Spinal cord (tissue), 10 donors: ENCODE data around the gene LENG1. TPM values are rescaled to one million over a fixed set of nuclear protein-coding genes. Genes with fewer than 3 reads are reported as not detected.
A peak's percentile ranks its signal among the peaks of the same experiment; 100 is the strongest.
"Not testable (repeated sequence)": the region's sequence is repeated elsewhere in the genome, so short reads cannot be mapped to it uniquely, and the experiment has no call there.

Experiments
- DNase-seq, 6 donors: peaks; one replicate each; pipeline versions ENCODE4 v3.0.0 to v3.0.0-alpha.2; 2013 to 2015; ENCODE audit warnings: low spot score in 6 of 6, low read depth in 4 of 6
- H3K27ac ChIP-seq: one replicate; pipeline ENCODE4 v1.5.1; 2013; ENCODE audit warnings: low read depth, low read length, control low read depth
- H3K27me3 ChIP-seq: one replicate; pipeline ENCODE4 v1.6.1; 2013; ENCODE audit warnings: low read length; ENCODE audit not compliant: control insufficient read depth, insufficient read depth
- H3K36me3 ChIP-seq: one replicate; pipeline ENCODE4 v1.6.1; 2013; ENCODE audit warnings: low read length; ENCODE audit not compliant: control insufficient read depth, insufficient read depth
- H3K4me1 ChIP-seq: one replicate; pipeline ENCODE4 v1.6.1; 2013; ENCODE audit warnings: low read length; ENCODE audit not compliant: control insufficient read depth, insufficient read depth
- H3K4me3 ChIP-seq: one replicate; pipeline ENCODE4 v1.5.1; 2013; ENCODE audit warnings: low read depth, low read length, control low read depth
- H3K9me3 ChIP-seq: one replicate; pipeline ENCODE4 v1.6.1; 2013; ENCODE audit warnings: low read length; ENCODE audit not compliant: control insufficient read depth, insufficient read depth
- WGBS: methylation state at CpG from one replicate; pipeline ENCODE4 v1.1.5; 2013; ENCODE audit warnings: missing lambda C conversion rate; ENCODE audit not compliant: insufficient coverage; 5-methylcytosine and 5-hydroxymethylcytosine counted together
- polyA plus RNA-seq, 2 donors: library from polyadenylated mRNA; unstranded; fragments of 120-200 nt; gene quantifications; one replicate each; pipeline ENCODE4 v1.2.1, GENCODE V29; 2013; ENCODE audit not compliant: insufficient read length in 2 of 2
- total RNA-seq, 2 donors: library from RNA; depleted of rRNA in 1 of 2; stranded (reverse); fragments of 120-200 nt in 1 of 2; fragments of >200 nt in 1 of 2; gene quantifications; one replicate each; pipeline versions ENCODE4 v1.2.3 to v1.2.4, GENCODE V29; 2013 to 2014
- donor health status: healthy.

The LENG1 gene
- total and polyA plus RNA-seq, 4 donors, result 3.7 to 13.3 (median 11.8) TPM

GRCh38 chr19:54191011-54191810 is 31.7 kb upstream of the LENG1 start, which contains the start of gene TSEN34:
Gene TSEN34 (plus strand): TSS chr19:54191308. CDS start chr19:54191365, 57 bp downstream.
- no peaks in the 10 kb centered on the region for H3K9me3 ChIP-seq
- peaks cover 48% of the 10 kb centered on the region for H3K36me3 ChIP-seq
- peak within 1 kb of the TSS; percentile 100 for H3K27ac ChIP-seq
- peaks cover 24% of the 10 kb centered on the region for H3K4me1 ChIP-seq
- peak within 1 kb of the TSS; percentile 92 for H3K4me3 ChIP-seq
- no peaks in the 10 kb centered on the region for H3K27me3 ChIP-seq
- DNase-seq, result peak in 3 of 6 donors; percentile 64 to 82 (median 82)
- under 1% methylated on average over 77 of the region's 77 CpGs for WGBS

GRCh38 chr19:54190503-54191010 is 31.0 kb upstream of the LENG1 start:
- peaks cover 24% of the 10 kb centered on the region for H3K4me1 ChIP-seq
- peak overlapping the region; percentile 92 for H3K4me3 ChIP-seq
- peak; percentile 98 to 100 (median 100) for DNase-seq
- under 1% methylated on average over 56 of the region's 56 CpGs for WGBS
- H3K9me3 ChIP-seq, result no peaks in the 10 kb centered on the region
- peaks cover 46% of the 10 kb centered on the region for H3K36me3 ChIP-seq
- no peaks in the 10 kb centered on the region for H3K27me3 ChIP-seq
- H3K27ac ChIP-seq, result peak overlapping the region; percentile 100

- H3K36me3 ChIP-seq, result peaks cover 44% of the 10 kb centered on the region
- no peaks in the 10 kb centered on the region for H3K9me3 ChIP-seq
- no peaks in the 10 kb centered on the region for H3K27me3 ChIP-seq
- H3K4me1 ChIP-seq, result peaks cover 24% of the 10 kb centered on the region
- WGBS, result 0% methylated on average over 65 of the region's 65 CpGs
- peak overlapping the region; percentile 92 for H3K4me3 ChIP-seq
- DNase-seq, result peak; percentile 100
- H3K27ac ChIP-seq, result peak overlapping the region; percentile 100
Measured at GRCh38 chr19:54189735-54190502, 30.4 kb upstream of the LENG1 start.

- Histone ChIP-seq H3K9me3 (no peaks in the 10 kb centered on the region), H3K27ac (peak within 1 kb of the TSS; percentile 100), H3K36me3 (peaks cover 43% of the 10 kb centered on the region), H3K4me3 (peak within 1 kb of the TSS; percentile 92), H3K27me3 (no peaks in the 10 kb centered on the region), H3K4me1 (peaks cover 24% of the 10 kb centered on the region)
- no peak for DNase-seq
- WGBS, result under 1% methylated on average over 64 of the region's 64 CpGs
Measured at GRCh38 chr19:54189145-54189734, 29.7 kb upstream of the LENG1 start, which contains the start of gene MBOAT7. Gene MBOAT7 (minus strand): TSS chr19:54189580. CDS start chr19:54188508, 1,072 bp downstream.

- Histone ChIP-seq H3K27me3 (no peaks in the 10 kb centered on the region), H3K4me1 (peaks cover 24% of the 10 kb centered on the region), H3K27ac (peak overlapping the region; percentile 100), H3K4me3 (peak overlapping the region; percentile 62), H3K36me3 (peaks cover 46% of the 10 kb centered on the region), H3K9me3 (no peaks in the 10 kb centered on the region)
- WGBS, result 33% methylated on average over 8 of the region's 12 CpGs
- no peak for DNase-seq
Measured at GRCh38 chr19:54188215-54188871, 28.8 kb upstream of the LENG1 start.

GRCh38 chr19:54186934-54187381 is 27.4 kb upstream of the LENG1 start:
- Histone ChIP-seq H3K9me3 (no peaks in the 10 kb centered on the region), H3K4me3 (no peak overlapping the region), H3K36me3 (peaks cover 41% of the 10 kb centered on the region), H3K4me1 (peaks cover 18% of the 10 kb centered on the region), H3K27me3 (no peaks in the 10 kb centered on the region), H3K27ac (no peak overlapping the region)
- 91% methylated on average over 7 of the region's 11 CpGs for WGBS
- no peak for DNase-seq

GRCh38 chr19:54186351-54186750 is 26.8 kb upstream of the LENG1 start:
- no peaks in the 10 kb centered on the region for H3K9me3 ChIP-seq
- 89% methylated on average over 7 of the region's 8 CpGs for WGBS

GRCh38 chr19:54183431-54183830 is 23.9 kb upstream of the LENG1 start:
- 91% methylated on average over 11 of the region's 11 CpGs for WGBS
- Histone ChIP-seq H3K36me3 (peaks cover 58% of the 10 kb centered on the region), H3K4me1 (peaks cover 30% of the 10 kb centered on the region), H3K9me3 (no peaks in the 10 kb centered on the region), H3K27ac (no peak overlapping the region), H3K4me3 (no peak overlapping the region), H3K27me3 (no peaks in the 10 kb centered on the region)
- no peak for DNase-seq

More at GRCh38 chr19:54186351-54186750, 26.8 kb upstream of the LENG1 start:
- Histone ChIP-seq H3K4me1 (peaks cover 12% of the 10 kb centered on the region), H3K36me3 (peaks cover 42% of the 10 kb centered on the region), H3K27me3 (no peaks in the 10 kb centered on the region), H3K4me3 (no peak overlapping the region), H3K27ac (no peak overlapping the region)
- DNase-seq, result no peak

- not testable (repeated sequence) for H3K4me3 ChIP-seq, H3K9me3 ChIP-seq, DNase-seq, H3K27ac ChIP-seq, H3K27me3 ChIP-seq
- Histone ChIP-seq H3K4me1 (peaks cover 25% of the 10 kb centered on the region), H3K36me3 (peaks cover 54% of the 10 kb centered on the region)
- WGBS, result 90% methylated on average over 1 of the region's 3 CpGs
Measured at GRCh38 chr19:54181894-54182293, 22.4 kb upstream of the LENG1 start.
